Memory B cell (primary cell): ENCODE results near the gene EXOC4.

Experiments
- ATAC-seq: fragments of 150-1000 bp; cut with Tn5 transposase; 2 replicates; pipeline ENCODE4 v1.10.0; 2021; ENCODE audit warnings: low read depth, mild to moderate bottlenecking, moderate library complexity
- DNase-seq, 2 donors: peaks; one replicate each; pipeline ENCODE4 v3.0.0; 2022; ENCODE audit warnings: low spot score in 2 of 2
- H3K27ac Mint-ChIP-seq: one replicate; pipeline ENCODE4 v1.8.0; 2022; ENCODE audit warnings: mild to moderate bottlenecking, moderate library complexity, mixed read lengths
- H3K27me3 Mint-ChIP-seq: one replicate; pipeline ENCODE4 v1.8.0; 2022; ENCODE audit warnings: mixed read lengths
- H3K36me3 Mint-ChIP-seq: one replicate; pipeline ENCODE4 v1.8.0; 2022; ENCODE audit warnings: mild to moderate bottlenecking, mixed read lengths
- H3K4me1 Mint-ChIP-seq: one replicate; pipeline ENCODE4 v1.8.0; 2022; ENCODE audit warnings: mixed read lengths
- H3K4me3 Mint-ChIP-seq: one replicate; pipeline ENCODE4 v1.8.0; 2022; ENCODE audit warnings: mild to moderate bottlenecking, moderate library complexity, mixed read lengths
- H3K9me3 Mint-ChIP-seq: one replicate; pipeline ENCODE4 v1.8.0; 2022; ENCODE audit warnings: mixed read lengths

The EXOC4 gene

DNA sequence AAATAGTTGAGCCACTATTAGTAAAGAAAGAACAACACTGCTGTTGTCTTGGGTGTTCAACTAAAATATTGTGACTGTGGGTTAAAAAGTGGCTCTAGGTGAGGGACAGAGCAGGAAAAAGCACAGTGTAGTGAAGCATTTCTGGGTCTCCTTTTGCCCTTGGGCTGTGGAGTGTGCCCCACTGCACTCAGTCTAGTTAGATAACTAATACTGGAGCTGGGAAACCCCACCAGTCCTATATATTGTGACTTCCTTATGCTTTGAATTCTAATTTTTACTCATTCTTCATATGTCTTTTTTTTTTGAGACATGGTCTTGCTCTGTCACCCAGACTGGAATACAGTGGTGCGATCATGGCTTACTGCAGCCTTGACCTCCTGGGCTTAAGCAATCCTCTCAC, 195.1 kb downstream of the EXOC4 start:
- DNase-seq (no peak), ATAC-seq (no peak)
- no peak overlapping the region for H3K27ac Mint-ChIP-seq
- no peaks in the 10 kb centered on the region for H3K27me3 Mint-ChIP-seq
- H3K4me1 Mint-ChIP-seq = peaks cover 11% of the 10 kb centered on the region
- no peaks in the 10 kb centered on the region for H3K9me3 Mint-ChIP-seq
- no peak overlapping the region for H3K4me3 Mint-ChIP-seq
- H3K36me3 Mint-ChIP-seq = peaks cover 11% of the 10 kb centered on the region

- Mint-ChIP-seq H3K27me3 (no peaks in the 10 kb centered on the region), H3K27ac (no peak overlapping the region), H3K4me3 (no peak overlapping the region), H3K4me1 (peaks cover 11% of the 10 kb centered on the region), H3K36me3 (peaks cover 8% of the 10 kb centered on the region), H3K9me3 (no peaks in the 10 kb centered on the region)
- ATAC-seq (no peak), DNase-seq (no peak)
Observed at GRCh38 chr7:133452577-133452976, 199.7 kb downstream of the EXOC4 start.

GRCh38 chr7:133458688-133459087, 205.8 kb downstream of the EXOC4 start:
- no peak for ATAC-seq

DNA sequence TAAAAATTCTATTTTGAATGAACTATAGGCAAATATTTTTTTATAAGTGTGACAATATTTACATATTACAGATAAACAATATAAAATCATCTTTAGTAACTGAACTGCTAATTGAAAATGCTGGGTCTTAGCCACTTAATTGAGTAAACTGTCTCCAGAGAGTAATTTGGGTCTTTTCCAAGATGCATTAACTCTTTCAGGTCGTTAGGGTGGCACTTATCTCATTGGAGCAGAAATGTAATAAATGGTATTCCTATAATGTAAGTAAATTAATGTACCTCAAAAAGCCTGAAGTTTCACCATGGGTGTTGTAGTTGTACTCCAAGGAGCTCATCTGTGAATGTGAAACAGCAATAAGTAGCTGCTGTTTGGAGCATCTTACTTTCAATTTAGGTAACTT, 208.5 kb downstream of the EXOC4 start:
- Mint-ChIP-seq H3K27ac (no peak overlapping the region), H3K4me1 (peaks cover 6% of the 10 kb centered on the region), H3K4me3 (no peak overlapping the region), H3K27me3 (no peaks in the 10 kb centered on the region), H3K9me3 (peaks cover 17% of the 10 kb centered on the region), H3K36me3 (peaks cover 24% of the 10 kb centered on the region)
- DNase-seq (no peak), ATAC-seq (no peak)

More at GRCh38 chr7:133458688-133459087, 205.8 kb downstream of the EXOC4 start:
- DNase-seq = no peak
- Mint-ChIP-seq H3K4me1 (peaks cover 6% of the 10 kb centered on the region), H3K36me3 (peaks cover 13% of the 10 kb centered on the region), H3K4me3 (no peak overlapping the region), H3K9me3 (peaks cover 5% of the 10 kb centered on the region), H3K27me3 (no peaks in the 10 kb centered on the region), H3K27ac (no peak overlapping the region)

DNA sequence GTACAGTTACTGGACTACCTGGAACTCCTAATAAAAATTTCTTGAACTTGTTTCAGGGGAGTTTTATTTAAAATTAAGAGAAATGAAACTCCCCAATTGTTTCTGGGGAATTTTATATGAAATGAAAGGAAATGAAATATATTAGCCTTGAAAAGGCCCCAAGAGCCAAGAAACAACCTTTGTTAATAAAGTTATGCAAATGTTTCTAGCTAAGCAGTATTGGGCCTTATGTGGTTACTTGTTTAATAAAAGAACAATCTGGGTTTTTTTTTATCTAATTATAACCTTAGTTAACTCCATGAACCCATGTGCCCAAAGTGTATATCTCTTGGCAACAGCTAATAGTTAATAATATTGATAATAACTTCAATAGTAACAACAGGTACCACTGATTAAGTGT, 222.8 kb downstream of the EXOC4 start:
- Mint-ChIP-seq H3K36me3 (peaks cover 26% of the 10 kb centered on the region), H3K4me1 (peaks cover 2% of the 10 kb centered on the region), H3K4me3 (no peak overlapping the region), H3K27ac (no peak overlapping the region), H3K27me3 (no peaks in the 10 kb centered on the region), H3K9me3 (peaks cover 8% of the 10 kb centered on the region)
- DNase-seq (no peak), ATAC-seq (no peak)

GRCh38 chr7:133477791-133478190, 224.9 kb downstream of the EXOC4 start:
- Mint-ChIP-seq H3K4me1 (peaks cover 2% of the 10 kb centered on the region), H3K27me3 (no peaks in the 10 kb centered on the region), H3K4me3 (no peak overlapping the region), H3K36me3 (peaks cover 29% of the 10 kb centered on the region), H3K27ac (no peak overlapping the region), H3K9me3 (no peaks in the 10 kb centered on the region)
- ATAC-seq = no peak
- DNase-seq = no peak

DNA sequence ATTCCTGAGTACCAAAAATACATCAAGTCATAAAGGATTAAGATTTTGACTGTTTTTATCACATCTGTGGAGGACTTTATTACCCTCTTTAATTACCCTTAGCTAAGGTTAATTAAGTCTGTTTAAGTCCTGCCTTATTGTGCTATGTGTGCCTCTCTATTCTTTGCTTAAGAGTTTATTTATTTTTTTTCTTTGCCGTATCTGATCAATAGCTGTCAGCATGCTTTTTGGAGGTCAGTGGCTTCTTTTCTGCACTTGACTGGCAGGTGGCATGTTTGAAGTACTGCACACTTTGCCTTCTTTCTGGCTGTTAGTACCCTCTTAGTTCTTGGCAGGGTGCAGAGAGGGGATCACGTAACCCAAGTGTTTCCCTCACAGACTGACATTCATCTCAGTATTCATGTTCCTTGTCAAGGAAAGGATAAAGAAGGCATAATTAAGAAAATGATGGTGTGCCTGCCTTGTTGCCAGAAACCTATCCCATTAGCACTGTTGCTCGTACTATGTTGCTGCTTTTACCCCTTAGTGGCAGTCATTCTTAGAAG, 225.8 kb downstream of the EXOC4 start:
- H3K9me3 Mint-ChIP-seq = no peaks in the 10 kb centered on the region
- H3K36me3 Mint-ChIP-seq = peaks cover 30% of the 10 kb centered on the region
- no peak overlapping the region for H3K27ac Mint-ChIP-seq
- DNase-seq (no peak), ATAC-seq (no peak)
- no peak overlapping the region for H3K4me3 Mint-ChIP-seq
- no peaks in the 10 kb centered on the region for H3K27me3 Mint-ChIP-seq
- peaks cover 3% of the 10 kb centered on the region for H3K4me1 Mint-ChIP-seq

- Mint-ChIP-seq H3K27ac (no peak overlapping the region), H3K9me3 (no peaks in the 10 kb centered on the region), H3K4me1 (peaks cover 5% of the 10 kb centered on the region), H3K36me3 (peaks cover 34% of the 10 kb centered on the region), H3K27me3 (no peaks in the 10 kb centered on the region), H3K4me3 (no peak overlapping the region)
- ATAC-seq (no peak), DNase-seq (no peak)
Observed at GRCh38 chr7:133479456-133480065, 226.7 kb downstream of the EXOC4 start.

DNA sequence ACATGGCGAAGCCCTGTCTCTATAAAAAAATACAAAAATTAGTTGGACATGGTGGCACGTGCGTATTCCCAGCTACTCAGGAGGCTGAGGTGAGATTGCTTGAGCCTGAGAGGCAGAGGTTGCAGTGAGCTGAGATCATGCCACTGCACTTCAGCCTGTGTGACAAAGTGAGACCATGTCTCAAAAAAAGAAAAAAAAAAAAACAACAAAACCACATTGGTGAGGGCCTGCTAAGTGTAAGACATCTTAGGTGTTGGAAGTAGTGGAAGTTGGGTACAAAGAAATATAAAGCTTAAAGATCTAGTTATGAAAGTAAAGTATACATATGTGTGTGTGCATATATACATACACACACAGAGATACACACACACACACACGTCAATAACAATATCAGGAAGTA, 228.0 kb downstream of the EXOC4 start:
- ATAC-seq (no peak), DNase-seq (no peak)
- peaks cover 5% of the 10 kb centered on the region for H3K4me1 Mint-ChIP-seq
- H3K27ac Mint-ChIP-seq = no peak overlapping the region
- H3K4me3 Mint-ChIP-seq = no peak overlapping the region
- peaks cover 40% of the 10 kb centered on the region for H3K36me3 Mint-ChIP-seq
- no peaks in the 10 kb centered on the region for H3K9me3 Mint-ChIP-seq
- no peaks in the 10 kb centered on the region for H3K27me3 Mint-ChIP-seq

- H3K27me3 Mint-ChIP-seq = no peaks in the 10 kb centered on the region
- no peaks in the 10 kb centered on the region for H3K9me3 Mint-ChIP-seq
- peaks cover 40% of the 10 kb centered on the region for H3K36me3 Mint-ChIP-seq
- peaks cover 5% of the 10 kb centered on the region for H3K4me1 Mint-ChIP-seq
- DNase-seq (no peak), ATAC-seq (no peak)
- H3K4me3 Mint-ChIP-seq = no peak overlapping the region
- H3K27ac Mint-ChIP-seq = no peak overlapping the region
Observed at GRCh38 chr7:133481676-133482075, 228.8 kb downstream of the EXOC4 start.

- no peak for ATAC-seq
- no peaks in the 10 kb centered on the region for H3K9me3 Mint-ChIP-seq
- no peak for DNase-seq
- H3K27ac Mint-ChIP-seq = no peak overlapping the region
- no peaks in the 10 kb centered on the region for H3K27me3 Mint-ChIP-seq
- no peak overlapping the region for H3K4me3 Mint-ChIP-seq
- peaks cover 5% of the 10 kb centered on the region for H3K4me1 Mint-ChIP-seq
- peaks cover 37% of the 10 kb centered on the region for H3K36me3 Mint-ChIP-seq
Observed at GRCh38 chr7:133482599-133482998, 229.7 kb downstream of the EXOC4 start.

DNA sequence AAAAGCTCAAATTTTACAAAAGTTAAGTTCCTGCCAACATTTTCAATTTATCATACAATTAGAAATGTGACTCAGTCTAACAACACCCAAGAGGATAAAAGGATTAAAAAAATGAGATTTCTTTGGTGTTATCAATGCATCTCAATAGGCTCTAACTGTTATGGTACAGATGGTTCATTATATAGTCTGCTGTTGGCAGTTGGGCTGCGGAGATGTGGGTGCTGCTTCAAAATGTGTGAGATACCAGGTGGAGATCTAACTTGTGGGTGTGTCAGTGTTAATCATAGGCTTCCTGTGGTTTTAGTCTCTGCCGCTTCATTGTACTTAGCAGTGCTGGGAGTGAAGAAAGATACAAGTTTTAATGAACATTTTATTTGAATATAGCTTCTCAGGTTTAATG, 231.2 kb downstream of the EXOC4 start:
- no peak overlapping the region for H3K27ac Mint-ChIP-seq
- ATAC-seq = no peak

DNA sequence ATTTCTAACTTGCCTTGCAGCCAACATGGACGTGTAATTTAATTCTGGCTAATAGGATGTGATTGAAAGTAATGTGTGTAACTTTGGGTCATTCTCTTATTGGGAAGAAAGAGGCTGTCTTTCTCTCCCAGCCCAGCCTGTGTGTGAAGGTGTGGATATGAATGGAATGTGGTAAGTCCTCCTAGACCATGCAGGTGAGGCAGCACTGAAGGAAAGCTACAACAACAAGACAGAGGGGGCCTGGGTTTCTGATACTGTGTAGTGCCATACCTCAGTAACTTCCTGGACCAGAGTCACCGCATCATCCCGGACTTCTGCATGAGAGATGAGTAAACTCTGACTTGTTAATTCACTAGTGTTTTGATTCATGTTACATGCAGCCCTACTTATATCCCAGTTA, 237.0 kb downstream of the EXOC4 start:
- no peak overlapping the region for H3K4me3 Mint-ChIP-seq
- H3K36me3 Mint-ChIP-seq = peaks cover 36% of the 10 kb centered on the region
- H3K27ac Mint-ChIP-seq = no peak overlapping the region
- no peaks in the 10 kb centered on the region for H3K4me1 Mint-ChIP-seq
- H3K27me3 Mint-ChIP-seq = no peaks in the 10 kb centered on the region
- DNase-seq (no peak), ATAC-seq (no peak)
- H3K9me3 Mint-ChIP-seq = no peaks in the 10 kb centered on the region

More for the DNA sequence above, 231.2 kb downstream of the EXOC4 start:
- no peak for DNase-seq
- peaks cover 5% of the 10 kb centered on the region for H3K4me1 Mint-ChIP-seq
- H3K4me3 Mint-ChIP-seq = no peak overlapping the region
- peaks cover 40% of the 10 kb centered on the region for H3K36me3 Mint-ChIP-seq
- H3K9me3 Mint-ChIP-seq = no peaks in the 10 kb centered on the region
- H3K27me3 Mint-ChIP-seq = no peaks in the 10 kb centered on the region

DNA sequence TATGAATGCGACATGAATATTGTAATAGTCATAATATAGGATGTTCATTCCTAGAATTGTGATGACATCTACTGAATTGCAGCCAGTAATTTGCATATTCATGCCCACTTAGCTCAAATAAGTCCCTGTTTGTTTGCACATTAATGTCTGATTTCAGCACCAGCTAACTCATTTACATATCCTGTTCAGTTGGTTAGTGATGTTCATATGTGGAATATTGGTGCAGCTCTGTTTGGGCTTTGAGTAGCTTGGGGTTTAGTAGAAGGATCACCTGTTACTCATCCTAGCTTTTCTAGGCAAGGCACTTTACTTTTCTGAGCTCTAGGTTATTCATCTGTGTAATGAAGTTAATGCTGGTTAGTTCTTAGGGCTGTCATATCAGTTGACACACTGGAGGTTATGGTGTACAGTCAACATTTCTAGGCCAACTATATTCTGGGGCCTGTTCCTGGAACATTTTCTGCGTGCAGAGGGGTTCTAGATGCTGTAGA, 238.4 kb downstream of the EXOC4 start:
- Mint-ChIP-seq H3K4me1 (no peaks in the 10 kb centered on the region), H3K27me3 (no peaks in the 10 kb centered on the region), H3K27ac (no peak overlapping the region), H3K9me3 (no peaks in the 10 kb centered on the region), H3K4me3 (no peak overlapping the region), H3K36me3 (peaks cover 34% of the 10 kb centered on the region)
- DNase-seq = no peak
- ATAC-seq = no peak
